Stimulated activated CD8-positive, alpha-beta memory T cell treated with anti-CD3 and anti-CD28 coated beads, Interleukin-7, amount 100 ng/mL, for 24 hours (primary cell): ENCODE measurements around the gene SRI.

ENCODE experiments used
- DNase-seq: peaks from one replicate; pipeline ENCODE4 v3.0.0-alpha.2; 2020; ENCODE audit warnings: low read depth

The SRI gene

DNA sequence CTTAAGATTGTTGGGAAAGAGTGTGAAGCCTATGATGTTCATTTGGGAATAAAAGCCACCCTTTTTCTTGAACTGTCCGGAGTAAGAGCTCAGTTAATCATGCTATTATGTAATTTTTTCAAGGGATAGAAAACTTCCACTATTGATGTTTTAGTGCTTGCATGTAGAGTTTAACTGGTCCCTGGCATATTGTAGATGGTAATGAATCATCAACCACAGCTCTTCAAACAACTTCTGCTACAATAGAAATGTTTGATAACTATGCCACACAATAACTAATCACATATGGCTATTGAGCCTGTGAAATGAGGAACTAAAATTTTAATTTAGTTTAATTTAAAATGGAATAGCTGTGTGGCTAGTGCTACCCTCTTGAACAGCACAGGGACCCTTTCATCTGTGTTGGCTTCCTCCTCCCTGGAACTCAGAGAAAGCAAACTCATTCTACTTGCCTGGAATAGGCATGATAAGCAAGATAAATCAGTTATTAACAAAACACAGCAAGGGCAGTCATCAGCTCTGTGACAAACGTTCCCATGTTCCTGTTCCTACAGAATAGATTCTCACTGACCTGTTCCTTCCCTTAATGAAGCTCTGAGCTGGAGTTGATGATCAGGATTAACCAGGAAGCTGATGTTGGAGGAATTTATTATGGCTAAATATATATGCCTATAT is 4.9 kb upstream of the SRI start:
- DNase-seq = no peak

DNA sequence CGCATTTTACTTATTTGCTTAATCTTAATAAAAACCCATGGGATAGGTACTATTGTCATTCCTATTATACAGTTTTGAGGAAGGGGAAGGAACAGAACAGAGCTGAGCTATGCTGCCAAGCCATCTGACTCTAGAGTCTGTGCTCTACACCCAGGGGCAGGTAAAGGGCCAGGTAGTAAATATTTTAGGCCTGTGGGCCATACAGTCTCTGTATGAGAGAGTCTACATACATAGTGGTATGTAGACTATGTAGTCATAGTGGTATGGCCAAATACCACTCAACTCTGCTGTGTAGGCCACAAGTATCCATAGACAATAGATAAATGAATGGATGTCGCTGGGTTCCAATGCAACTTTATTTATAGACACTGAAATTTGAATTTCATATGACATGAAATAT is 3.4 kb upstream of the SRI start:
- no peak for DNase-seq

DNA sequence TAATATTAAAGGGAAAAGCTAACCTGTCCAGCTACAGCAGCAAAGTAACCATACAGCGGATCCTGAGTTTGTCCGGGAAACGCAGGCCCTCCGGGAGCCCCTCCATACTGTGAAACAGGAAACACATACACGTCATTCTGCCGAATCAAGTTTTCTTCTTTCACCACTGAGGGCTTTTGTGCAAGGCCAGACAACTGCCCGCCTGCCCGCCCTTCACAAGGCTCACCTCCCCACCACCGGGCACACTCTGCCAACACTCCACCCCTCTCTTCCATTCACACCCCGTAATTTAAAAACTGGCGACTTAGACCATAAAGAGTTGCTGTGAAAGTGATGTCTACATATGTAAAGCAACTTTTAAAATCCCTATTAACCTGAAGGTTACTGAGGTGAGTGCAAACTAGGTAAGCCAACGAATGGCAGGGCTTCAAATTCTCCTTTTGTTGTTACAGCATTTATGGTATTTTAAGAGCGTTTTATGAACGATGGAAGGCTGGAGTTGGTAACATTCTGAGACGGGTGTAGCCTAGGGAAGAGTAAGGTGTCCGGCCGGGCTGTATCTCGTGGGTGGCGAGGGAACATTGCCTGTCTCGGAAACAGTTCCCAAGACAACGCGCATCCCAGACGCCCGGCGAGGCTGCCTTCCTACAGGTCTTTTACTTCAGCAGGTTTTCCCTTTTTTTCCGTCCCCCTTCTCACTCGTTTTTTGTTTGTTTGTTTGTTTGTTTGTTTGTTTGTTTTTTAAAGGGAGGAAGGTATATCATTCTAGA is 817 bp downstream of the SRI start:
- no peak for DNase-seq

GRCh38 chr7:88218429-88218745 is 1.5 kb downstream of the SRI start:
- no peak for DNase-seq

DNA sequence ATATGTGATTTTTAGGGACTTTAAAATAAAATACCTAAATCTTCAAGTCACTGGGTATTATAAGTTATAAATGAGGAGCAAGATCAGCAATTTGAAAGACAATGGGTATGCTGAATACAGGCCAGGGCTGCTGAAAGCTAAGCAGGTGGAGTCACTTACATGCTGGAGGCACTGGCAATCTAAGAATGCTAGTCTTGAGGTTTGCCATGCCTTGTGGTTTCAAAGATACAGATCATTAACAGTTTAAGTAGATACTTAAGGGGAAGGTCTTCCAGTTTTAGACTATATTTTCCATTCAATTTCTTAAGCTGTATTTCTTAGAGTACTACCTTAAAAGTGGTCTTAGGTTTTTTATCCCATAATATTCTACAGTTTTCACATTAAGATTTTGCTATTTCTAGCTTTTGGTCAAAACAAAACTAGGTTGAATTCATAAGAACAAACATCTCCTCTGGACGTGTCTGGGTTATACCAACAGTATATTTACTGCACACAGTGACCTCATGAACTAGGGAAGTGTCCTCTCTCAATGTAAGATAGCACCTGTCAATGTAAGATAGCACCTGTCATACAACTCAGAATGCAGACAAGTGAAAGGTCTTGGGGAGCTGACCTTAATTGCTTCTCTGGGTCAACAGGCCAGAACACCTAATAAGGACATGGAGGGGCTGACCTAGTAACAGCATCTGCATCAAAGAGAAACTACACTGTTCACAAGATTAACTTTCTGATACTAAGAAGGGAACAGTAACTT is 2.0 kb downstream of the SRI start:
- DNase-seq = no peak

- DNase-seq = no peak
Measured at GRCh38 chr7:88216276-88216675, 3.6 kb downstream of the SRI start.

DNA sequence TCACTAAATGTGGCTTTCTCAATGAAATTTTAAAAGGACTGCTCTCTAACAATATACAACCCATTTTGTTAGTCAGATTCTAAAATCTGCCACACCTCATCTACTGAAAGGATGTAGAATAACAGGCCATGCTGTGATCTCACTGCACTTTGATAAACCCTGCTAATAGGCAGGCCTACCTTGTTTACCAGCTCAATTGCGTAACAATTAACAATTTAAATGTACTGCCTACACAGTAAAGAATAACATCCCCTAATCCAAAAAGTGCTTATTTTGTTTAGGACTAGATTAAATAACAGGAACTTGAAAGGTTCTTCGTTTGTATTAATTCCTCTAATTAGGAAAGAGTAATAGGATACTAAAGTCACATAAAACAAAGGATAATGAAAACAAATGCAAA is 4.5 kb downstream of the SRI start:
- DNase-seq = no peak

DNA sequence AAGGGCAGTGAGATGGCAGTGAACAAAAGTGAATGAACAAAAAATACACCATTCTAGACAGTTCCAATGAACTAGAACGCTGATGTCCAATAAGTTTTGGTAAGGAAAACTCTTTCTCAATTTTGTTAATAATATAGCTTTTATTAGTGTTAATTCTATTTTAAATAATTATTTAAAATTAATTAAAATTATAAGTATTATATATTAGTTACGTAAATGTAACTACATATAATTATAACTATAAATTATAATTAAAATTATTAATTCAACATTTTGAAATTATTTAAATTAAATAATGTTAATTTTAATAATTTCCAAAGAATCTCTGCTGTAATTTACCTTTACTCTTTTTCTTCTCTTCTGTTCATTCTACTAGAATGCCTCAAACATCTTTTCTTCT is 5.4 kb downstream of the SRI start:
- DNase-seq = no peak

- DNase-seq = no peak
Measured at GRCh38 chr7:88212918-88213317, 6.9 kb downstream of the SRI start.

- no peak for DNase-seq
Measured at GRCh38 chr7:88208521-88208920, 11.3 kb downstream of the SRI start.

DNA sequence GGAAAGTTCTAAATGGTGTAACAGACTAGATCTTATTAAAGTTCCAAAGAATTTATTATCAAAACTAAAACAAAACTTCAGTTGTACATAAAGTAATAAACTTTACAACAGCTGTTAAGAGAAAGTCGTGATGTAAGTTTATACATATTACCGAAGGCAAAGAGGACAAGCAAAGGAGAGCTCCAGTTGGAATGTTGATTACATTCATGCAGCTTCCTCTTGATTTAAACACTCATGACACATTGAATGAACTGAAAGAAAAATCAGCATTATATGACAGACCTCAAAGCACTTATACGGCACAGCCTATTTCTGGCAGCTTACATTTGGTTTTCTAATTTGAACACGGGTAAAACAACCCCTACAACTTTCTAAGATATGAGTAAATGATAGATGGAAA is 13.6 kb downstream of the SRI start:
- DNase-seq = no peak

GRCh38 chr7:88205179-88205578 is 14.7 kb downstream of the SRI start:
- no peak for DNase-seq

- no peak for DNase-seq
Measured at GRCh38 chr7:88204525-88205110, 15.2 kb downstream of the SRI start.

GRCh38 chr7:88203401-88203800 is 16.4 kb downstream of the SRI start:
- no peak for DNase-seq

DNA sequence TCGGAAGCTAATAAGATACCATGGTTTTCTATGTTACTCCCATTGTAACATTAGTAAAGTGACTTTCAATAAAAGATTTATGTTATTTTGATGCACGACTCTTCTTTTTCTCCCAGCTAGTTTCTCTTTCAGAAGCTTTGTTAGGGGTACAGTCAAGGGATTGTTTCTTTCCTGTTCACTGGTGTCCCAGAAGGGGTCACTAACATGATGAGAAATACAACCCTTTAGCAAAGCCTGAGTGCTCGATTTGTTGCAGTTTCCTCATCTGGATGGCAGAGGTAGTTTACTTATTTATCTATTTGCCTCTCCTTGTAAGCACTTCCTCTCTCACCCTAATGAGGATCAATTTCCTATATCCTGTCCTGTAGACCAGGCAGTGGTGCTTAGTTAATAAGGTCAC is 17.0 kb downstream of the SRI start:
- DNase-seq = no peak

DNA sequence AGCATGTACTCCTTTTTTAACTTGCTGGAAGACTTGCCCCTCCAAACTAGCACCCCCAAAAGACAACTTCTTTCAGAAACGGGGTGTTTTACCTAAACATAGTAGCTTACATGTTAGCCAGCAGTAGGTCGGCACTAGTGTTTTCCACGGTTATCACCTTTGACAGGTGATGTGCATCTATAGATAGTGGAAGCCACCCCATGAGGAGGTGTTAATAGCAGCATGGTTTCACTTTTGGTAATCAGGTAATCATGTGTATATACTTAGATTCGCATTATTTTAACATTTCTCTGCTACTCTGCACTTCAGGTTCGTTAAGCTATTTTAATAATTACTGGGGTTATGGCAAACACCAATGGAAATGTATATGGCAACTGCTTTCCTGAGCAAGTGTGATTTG is 17.6 kb downstream of the SRI start:
- no peak for DNase-seq

GRCh38 chr7:88201305-88201704 is 18.5 kb downstream of the SRI start:
- DNase-seq = no peak

- no peak for DNase-seq
Measured at GRCh38 chr7:88200789-88201188, 19.0 kb downstream of the SRI start.

GRCh38 chr7:88200261-88200660 is 19.6 kb downstream of the SRI start:
- no peak for DNase-seq

GRCh38 chr7:88191911-88192310 is 27.9 kb downstream of the SRI start:
- no peak for DNase-seq

DNA sequence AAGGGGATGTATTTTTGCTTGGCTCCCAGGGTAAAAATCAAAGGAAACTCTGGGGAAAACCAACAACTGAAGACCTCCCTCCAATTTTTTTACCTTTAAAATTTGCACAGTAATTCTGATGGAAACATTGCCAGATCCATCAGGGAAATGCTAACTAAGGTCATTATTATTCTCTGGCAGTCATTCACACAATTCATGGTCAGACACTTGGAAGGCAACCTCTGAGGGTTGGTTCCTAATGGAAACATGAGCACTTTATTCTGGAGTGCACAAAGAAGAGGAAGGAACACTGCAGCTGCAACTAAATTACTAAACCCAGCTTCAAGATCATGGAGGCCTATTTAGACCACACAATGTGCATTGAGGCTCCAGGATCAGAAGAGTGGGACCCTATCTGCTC is 34.2 kb downstream of the SRI start:
- no peak for DNase-seq

DNA sequence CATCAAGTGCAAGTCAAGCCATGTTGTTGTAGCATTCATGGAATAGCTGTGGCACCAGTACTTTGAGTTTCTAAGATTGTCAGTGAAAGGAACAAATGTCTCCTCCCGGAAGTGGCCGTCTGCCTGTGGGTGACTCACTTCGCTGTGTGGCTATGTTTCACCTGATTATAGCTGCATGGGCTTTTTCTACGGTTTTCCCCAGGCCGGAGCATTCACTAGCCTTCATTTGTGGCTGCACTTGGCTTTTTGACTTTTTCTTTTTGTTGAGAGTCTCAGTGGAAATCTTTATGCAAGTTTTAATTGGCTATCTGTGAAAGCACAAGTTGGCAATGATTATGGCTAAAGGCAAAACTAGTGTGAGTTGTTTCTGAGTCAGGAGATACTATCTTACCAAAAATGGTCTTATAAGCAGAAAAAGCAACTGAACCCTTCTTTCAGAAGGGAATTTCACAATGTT is 35.0 kb downstream of the SRI start:
- no peak for DNase-seq

DNA sequence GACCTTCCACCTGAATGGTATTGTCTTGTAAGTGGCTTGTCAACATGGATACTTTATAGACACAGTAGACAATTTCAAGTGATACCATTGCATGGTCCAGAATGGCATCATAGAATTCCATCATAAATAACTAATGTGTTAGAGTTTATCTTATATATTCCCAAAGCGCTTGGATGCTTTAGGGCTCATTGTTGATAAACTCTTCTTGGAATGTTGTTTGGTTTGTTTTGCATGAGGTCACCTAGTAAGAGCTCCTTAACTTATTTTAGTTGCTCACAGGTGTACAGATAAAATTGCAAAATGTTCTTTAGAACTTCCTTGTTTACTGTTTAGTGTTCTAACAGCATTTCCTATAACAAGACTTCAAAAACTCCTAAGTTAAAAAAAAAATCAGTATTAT is 36.8 kb downstream of the SRI start:
- no peak for DNase-seq
